SK-N-MC (cell line): ENCODE results near the gene AGPAT3.

ENCODE experiments used
- DNase-seq: peaks from one replicate; pipeline ENCODE4 v3.0.0-alpha.2; 2011; ENCODE audit warnings: low read depth, low spot score
- H3K27ac ChIP-seq: fragments of 200-600 bp; sonication (generic); 2 replicates; pipeline ENCODE4 v1.5.1; 2016; ENCODE audit warnings: mixed run types
- H3K36me3 ChIP-seq: fragments of 200-600 bp; sonication (generic); 2 replicates; pipeline ENCODE4 v1.6.1; 2017; ENCODE audit warnings: antibody characterized with exemption, low read length, mixed read lengths; ENCODE audit not compliant: insufficient read depth
- H3K4me3 ChIP-seq: fragments of 200-600 bp; sonication (generic); 2 replicates; pipeline ENCODE4 v1.5.1; 2016
- H3K9ac ChIP-seq: fragments of 200-600 bp; sonication (generic); 2 replicates; pipeline ENCODE4 v1.8.0; 2017; ENCODE audit warnings: mixed run types, mixed read lengths; ENCODE audit not compliant: insufficient read length
- H3K9me3 ChIP-seq: fragments of 200-600 bp; sonication (generic); 2 replicates; pipeline ENCODE4 v1.6.1; 2017; ENCODE audit warnings: low read depth, mild to moderate bottlenecking, antibody characterized with exemption, low read length, moderate library complexity, mixed read lengths
- EZH2 ChIP-seq: fragments of 200-600 bp; sonication (generic); IDR thresholded peaks from one replicate; pipeline ENCODE4 v1.6.1; 2017; ENCODE audit warnings: antibody characterized with exemption
- FOXP2 ChIP-seq: optimal IDR thresholded peaks from 2 replicates; pipeline ENCODE3; 2011; ENCODE audit warnings: mild to moderate bottlenecking, moderate library complexity; ENCODE audit not compliant: insufficient read depth; ENCODE audit errors: extremely low read length, control extremely low read depth
- POLR2AphosphoS5 ChIP-seq: IDR thresholded peaks from 2 replicates; pipeline ENCODE4 v1.6.1; 2012; ENCODE audit warnings: mild to moderate bottlenecking, low read depth, low read length, borderline replicate concordance

AGPAT3 gene

GRCh38 chr21:43858806-43859648, 6.0 kb upstream of the AGPAT3 start:
- H3K36me3 ChIP-seq: no peaks in the 10 kb centered on the region
- H3K9ac ChIP-seq: no peak overlapping the region
- TF ChIP-seq POLR2AphosphoS5 (no peak), EZH2 (no peak), FOXP2 (no peak)
- no peaks in the 10 kb centered on the region for H3K9me3 ChIP-seq
- H3K4me3 ChIP-seq: no peak overlapping the region
- DNase-seq: no peak
- H3K27ac ChIP-seq: no peak overlapping the region

- H3K9me3 ChIP-seq: no peaks in the 10 kb centered on the region
- no peak for DNase-seq
- no peaks in the 10 kb centered on the region for H3K36me3 ChIP-seq
- TF ChIP-seq POLR2AphosphoS5: no peak
- TF ChIP-seq EZH2: no peak
- TF ChIP-seq FOXP2: no peak
- H3K4me3 ChIP-seq: no peak overlapping the region
- H3K9ac ChIP-seq: no peak overlapping the region
- H3K27ac ChIP-seq: peak overlapping the region; percentile 42; the same call in 1 of the 2 replicates
Measured at GRCh38 chr21:43859747-43860214, 5.2 kb upstream of the AGPAT3 start.

GRCh38 chr21:43861706-43862105, 3.3 kb upstream of the AGPAT3 start:
- Histone ChIP-seq H3K27ac (no peak overlapping the region), H3K36me3 (no peaks in the 10 kb centered on the region; the same call in 1 of the 2 replicates), H3K9me3 (no peaks in the 10 kb centered on the region), H3K9ac (no peak overlapping the region), H3K4me3 (no peak overlapping the region)
- TF ChIP-seq POLR2AphosphoS5: no peak
- no peak for TF ChIP-seq FOXP2
- TF ChIP-seq EZH2: no peak
- no peak for DNase-seq

- DNase-seq: no peak
- H3K9me3 ChIP-seq: no peaks in the 10 kb centered on the region
- peaks cover 24% of the 10 kb centered on the region for H3K36me3 ChIP-seq
- no peak overlapping the region for H3K27ac ChIP-seq
- H3K4me3 ChIP-seq: peak overlapping the region; percentile 79
- TF ChIP-seq EZH2 (no peak), FOXP2 (no peak), POLR2AphosphoS5 (no peak)
- H3K9ac ChIP-seq: peak overlapping the region; percentile 68
Measured at GRCh38 chr21:43864313-43864961, 586 bp upstream of the AGPAT3 start.

- H3K4me3 ChIP-seq: peak overlapping the region; percentile 95
- H3K9me3 ChIP-seq: no peaks in the 10 kb centered on the region
Measured at GRCh38 chr21:43865540-43866259, 677 bp downstream of the AGPAT3 start.

GRCh38 chr21:43866260-43866629, 1.2 kb downstream of the AGPAT3 start:
- Histone ChIP-seq H3K36me3 (peaks cover 42% of the 10 kb centered on the region), H3K4me3 (peak overlapping the region; percentile 95), H3K9ac (peak overlapping the region; percentile 92), H3K9me3 (no peaks in the 10 kb centered on the region), H3K27ac (peak overlapping the region; percentile 87)
- TF ChIP-seq EZH2: no peak
- 0 out of 2 replicates have a peak, but pooled peaks have one; percentile 25 for TF ChIP-seq POLR2AphosphoS5
- TF ChIP-seq FOXP2: no peak
- peak; percentile 20 for DNase-seq

More at GRCh38 chr21:43865540-43866259, 677 bp downstream of the AGPAT3 start:
- TF ChIP-seq FOXP2: no peak
- TF ChIP-seq POLR2AphosphoS5: no peak
- TF ChIP-seq EZH2: no peak
- H3K27ac ChIP-seq: peak overlapping the region; percentile 87
- peak overlapping the region; percentile 92 for H3K9ac ChIP-seq
- DNase-seq: no peak
- peaks cover 37% of the 10 kb centered on the region for H3K36me3 ChIP-seq

- no peaks in the 10 kb centered on the region for H3K9me3 ChIP-seq
- TF ChIP-seq EZH2: no peak
- no peak for TF ChIP-seq FOXP2
- no peak for TF ChIP-seq POLR2AphosphoS5
- no peak overlapping the region for H3K27ac ChIP-seq
- peaks cover 48% of the 10 kb centered on the region for H3K36me3 ChIP-seq
- no peak for DNase-seq
- H3K4me3 ChIP-seq: peak overlapping the region; percentile 95
- peak overlapping the region; percentile 92 for H3K9ac ChIP-seq
Measured at GRCh38 chr21:43866659-43867331, 1.8 kb downstream of the AGPAT3 start.

GRCh38 chr21:43867332-43867703, 2.3 kb downstream of the AGPAT3 start:
- H3K9me3 ChIP-seq: no peaks in the 10 kb centered on the region
- no peak for DNase-seq
- H3K4me3 ChIP-seq: no peak overlapping the region; the same call in 1 of the 2 replicates
- TF ChIP-seq POLR2AphosphoS5 (no peak), FOXP2 (no peak), EZH2 (no peak)
- no peak overlapping the region for H3K27ac ChIP-seq
- no peak overlapping the region for H3K9ac ChIP-seq
- peaks cover 51% of the 10 kb centered on the region for H3K36me3 ChIP-seq
